CD14-positive monocyte (primary cell): ENCODE data around the gene TMEM37. TPM values are rescaled to one million over a fixed set of nuclear protein-coding genes. Genes with fewer than 3 reads are reported as not detected.

Source experiments
- DNase-seq, 3 donors: peaks; one replicate each; pipeline ENCODE4 v3.0.0-alpha.2; 2011 to 2022
- H2AFZ ChIP-seq: 2 replicates; pipeline ENCODE4 v1.6.0; 2012; ENCODE audit warnings: mild to moderate bottlenecking, low read depth, low read length, inconsistent platforms; ENCODE audit not compliant: insufficient read depth, poor library complexity, severe bottlenecking
- H3K27ac ChIP-seq, 2 donors: 1 replicate in 1 of 2; 2 replicates in 1 of 2; pipeline ENCODE4 v1.5.1; 2012 to 2013; ENCODE audit warnings: low read length in 2 of 2, control low read depth in 1 of 2, inconsistent platforms in 1 of 2, low read depth in 1 of 2, mild to moderate bottlenecking in 1 of 2
- H3K27me3 ChIP-seq, 2 donors: one replicate each; pipeline versions ENCODE4 v1.6.0 to v1.6.1; 2011 to 2013; ENCODE audit warnings: low read length in 2 of 2; ENCODE audit not compliant: control insufficient read depth in 2 of 2, insufficient read depth in 2 of 2
- H3K36me3 ChIP-seq, 2 donors: replicated peaks in 1 of 2; 1 replicate in 1 of 2; 2 replicates in 1 of 2; pipeline versions ENCODE4 v1.5.1 to v1.6.1; 2012 to 2013; ENCODE audit warnings: low read length in 2 of 2, control low read depth in 1 of 2, inconsistent platforms in 1 of 2, mild to moderate bottlenecking in 1 of 2; ENCODE audit not compliant: insufficient read depth in 2 of 2, control insufficient read depth in 1 of 2
- H3K4me1 ChIP-seq, 2 donors: 1 replicate in 1 of 2; 2 replicates in 1 of 2; pipeline versions ENCODE4 v1.5.1 to v1.6.1; 2012 to 2013; ENCODE audit warnings: low read length in 2 of 2, control low read depth in 1 of 2, inconsistent platforms in 1 of 2, mild to moderate bottlenecking in 1 of 2, moderate library complexity in 1 of 2; ENCODE audit not compliant: insufficient read depth in 2 of 2, control insufficient read depth in 1 of 2
- H3K4me2 ChIP-seq: replicated peaks from 2 replicates; pipeline ENCODE3; 2012; ENCODE audit warnings: low read length, moderate library complexity, mild to moderate bottlenecking; ENCODE audit not compliant: poor library complexity, severe bottlenecking; ENCODE audit errors: extremely low read depth
- H3K4me3 ChIP-seq, 3 experiments: fragments of 200-600 bp in 1 of 3; sonication (generic) in 1 of 3; replicated peaks in 1 of 3; 1 replicate in 2 of 3; 2 replicates in 1 of 3; pipeline ENCODE4 v1.5.1; 2011 to 2013; ENCODE audit warnings: low read length in 3 of 3, mild to moderate bottlenecking in 3 of 3, control low read depth in 2 of 3, low read depth in 2 of 3, inconsistent platforms in 1 of 3, moderate library complexity in 1 of 3
- H3K79me2 ChIP-seq: 2 replicates; pipeline ENCODE4 v1.6.0; 2012; ENCODE audit warnings: mild to moderate bottlenecking, control low read depth, inconsistent platforms, low read length, moderate library complexity; ENCODE audit not compliant: insufficient read depth
- H3K9ac ChIP-seq: 2 replicates; pipeline ENCODE4 v1.6.0; 2017; ENCODE audit warnings: low read length, mild to moderate bottlenecking; ENCODE audit not compliant: insufficient read depth, poor library complexity, severe bottlenecking
- H3K9me3 ChIP-seq, 2 donors: replicated peaks in 1 of 2; 1 replicate in 1 of 2; 2 replicates in 1 of 2; pipeline versions ENCODE4 v1.5.1 to v1.6.1; 2012 to 2013; ENCODE audit warnings: low read length in 2 of 2, control low read depth in 1 of 2; ENCODE audit not compliant: control insufficient read depth in 1 of 2, insufficient read depth in 1 of 2
- H4K20me1 ChIP-seq: 2 replicates; pipeline ENCODE4 v1.6.0; 2012; ENCODE audit warnings: mild to moderate bottlenecking, low read length, control low read depth, moderate library complexity; ENCODE audit not compliant: insufficient read depth
- H3K27ac Mint-ChIP-seq, 7 donors: one replicate each; pipeline ENCODE4 v1.8.0; 2020; ENCODE audit warnings: mild to moderate bottlenecking in 7 of 7, mixed read lengths in 7 of 7, moderate library complexity in 6 of 7, inconsistent platforms in 2 of 7
- H3K27me3 Mint-ChIP-seq, 3 donors: one replicate each; pipeline ENCODE4 v1.8.0; 2021 to 2022; ENCODE audit warnings: low read depth in 3 of 3, mild to moderate bottlenecking in 3 of 3, mixed read lengths in 3 of 3, moderate library complexity in 3 of 3, inconsistent platforms in 1 of 3
- H3K36me3 Mint-ChIP-seq, 2 donors: one replicate each; pipeline ENCODE4 v1.8.0; 2020; ENCODE audit warnings: mixed read lengths in 2 of 2, inconsistent platforms in 1 of 2, mild to moderate bottlenecking in 1 of 2
- H3K4me1 Mint-ChIP-seq: one replicate; pipeline ENCODE4 v1.8.0; 2020; ENCODE audit warnings: mild to moderate bottlenecking, mixed read lengths
- H3K4me3 Mint-ChIP-seq, 2 donors: one replicate each; pipeline ENCODE4 v1.8.0; 2020; ENCODE audit warnings: mild to moderate bottlenecking in 2 of 2, mixed read lengths in 2 of 2, moderate library complexity in 1 of 2
- H3K9me3 Mint-ChIP-seq, 7 donors: one replicate each; pipeline ENCODE4 v1.8.0; 2020 to 2022; ENCODE audit warnings: mixed read lengths in 7 of 7, mild to moderate bottlenecking in 6 of 7, moderate library complexity in 6 of 7, inconsistent platforms in 2 of 7
- WGBS: methylation state at CpG from one replicate; pipeline ENCODE4 v1.1.5; 2013; ENCODE audit warnings: missing lambda C conversion rate; ENCODE audit not compliant: insufficient coverage; 5-methylcytosine and 5-hydroxymethylcytosine counted together
- intact Hi-C, 2 donors: fragments of 100-400 bp; cut with micrococcal nuclease; formaldehyde crosslinking; loops; one replicate each; pipeline versions ENCODE4 v1.15.0 to v1.15.1; 2023
- polyA plus RNA-seq, 3 donors: library from polyadenylated mRNA; depleted of rRNA in 1 of 3; unstranded in 2 of 3; stranded (reverse) in 1 of 3; fragments of 300-500 nt in 2 of 3; fragments of >200 nt in 1 of 3; fragmentation: Illumina TruSeq in 2 of 3; gene quantifications; 1 replicate in 2 of 3; 2 replicates in 1 of 3; pipeline ENCODE4 v1.2.3, GENCODE V29; 2012 to 2021
- TF ChIP-seq, protein P1 (sequence below): fragments of 200-600 bp; IDR thresholded peaks from one replicate; pipeline ENCODE4 v1.8.0; 2022; ENCODE audit warnings: antibody characterized with exemption, mild to moderate bottlenecking

TMEM37 gene
- polyA plus RNA-seq, 3 donors = not detected

DNA sequence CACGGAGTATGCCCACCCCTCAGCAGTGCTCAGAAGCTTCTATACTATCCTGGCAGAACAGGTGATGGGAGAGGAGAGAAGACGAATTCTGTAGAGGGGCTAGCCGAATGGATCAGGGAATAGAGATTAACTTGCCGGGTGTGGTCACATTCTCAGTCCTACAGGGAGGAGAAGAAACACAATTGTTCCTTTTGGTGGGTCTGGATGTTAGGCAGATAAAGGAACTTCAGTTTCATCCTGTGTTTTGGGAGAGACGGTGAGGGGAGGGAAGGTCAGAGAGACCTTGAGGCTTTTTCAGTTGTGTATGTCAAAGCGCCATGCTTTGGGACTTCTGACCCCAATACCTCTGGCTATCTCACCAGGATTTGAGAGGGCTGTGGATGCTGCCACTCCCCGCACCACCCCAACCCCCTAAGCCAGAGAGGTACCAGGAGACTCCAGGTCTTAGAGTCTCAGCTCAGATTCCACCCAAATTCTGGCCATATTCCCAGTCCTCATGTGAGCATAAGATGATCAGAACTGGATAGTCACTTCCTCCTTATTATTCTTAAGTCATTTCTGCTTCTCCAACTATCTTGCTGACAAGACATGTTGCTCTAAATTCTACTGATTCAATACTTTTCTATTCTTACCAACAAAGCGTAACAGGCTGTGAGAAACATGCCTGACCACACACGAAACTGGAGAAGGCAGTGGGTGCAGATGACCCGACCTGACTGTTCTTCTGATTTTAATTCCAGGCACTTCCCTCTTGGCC is 2.3 kb upstream of the TMEM37 start:
- Histone ChIP-seq H3K36me3 (no peaks in the 10 kb centered on the region), H2AFZ (no peak overlapping the region), H3K9ac (no peak overlapping the region), H3K4me2 (no peak overlapping the region), H3K79me2 (no peaks in the 10 kb centered on the region), H3K27me3 (peaks cover 13 to 49% of the 10 kb centered on the region in 2 donors), H3K9me3 (peaks cover 0 to 5% of the 10 kb centered on the region in 2 donors), H4K20me1 (no peaks in the 10 kb centered on the region), H3K4me1 (peaks cover 11 to 23% of the 10 kb centered on the region in 2 donors), H3K27ac (no peak overlapping the region), H3K4me3 (no peak overlapping the region)
- Mint-ChIP-seq H3K4me3 (peak overlapping the region in 1 of 2 donors; percentile 31), H3K4me1 (peaks cover 19% of the 10 kb centered on the region), H3K27ac (no peak overlapping the region), H3K9me3 (peaks cover 0 to 11% (median 8%) of the 10 kb centered on the region in 7 donors), H3K36me3 (peaks cover 0 to 3% of the 10 kb centered on the region in 2 donors), H3K27me3 (peaks cover 46 to 74% (median 59%) of the 10 kb centered on the region in 3 donors)
- no peak for DNase-seq
- TF ChIP-seq, protein P1, sequence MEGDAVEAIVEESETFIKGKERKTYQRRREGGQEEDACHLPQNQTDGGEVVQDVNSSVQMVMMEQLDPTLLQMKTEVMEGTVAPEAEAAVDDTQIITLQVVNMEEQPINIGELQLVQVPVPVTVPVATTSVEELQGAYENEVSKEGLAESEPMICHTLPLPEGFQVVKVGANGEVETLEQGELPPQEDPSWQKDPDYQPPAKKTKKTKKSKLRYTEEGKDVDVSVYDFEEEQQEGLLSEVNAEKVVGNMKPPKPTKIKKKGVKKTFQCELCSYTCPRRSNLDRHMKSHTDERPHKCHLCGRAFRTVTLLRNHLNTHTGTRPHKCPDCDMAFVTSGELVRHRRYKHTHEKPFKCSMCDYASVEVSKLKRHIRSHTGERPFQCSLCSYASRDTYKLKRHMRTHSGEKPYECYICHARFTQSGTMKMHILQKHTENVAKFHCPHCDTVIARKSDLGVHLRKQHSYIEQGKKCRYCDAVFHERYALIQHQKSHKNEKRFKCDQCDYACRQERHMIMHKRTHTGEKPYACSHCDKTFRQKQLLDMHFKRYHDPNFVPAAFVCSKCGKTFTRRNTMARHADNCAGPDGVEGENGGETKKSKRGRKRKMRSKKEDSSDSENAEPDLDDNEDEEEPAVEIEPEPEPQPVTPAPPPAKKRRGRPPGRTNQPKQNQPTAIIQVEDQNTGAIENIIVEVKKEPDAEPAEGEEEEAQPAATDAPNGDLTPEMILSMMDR = no peak
- 87% methylated on average over 7 of the region's 10 CpGs for WGBS
- intact Hi-C loops = no loop called here

- no peak overlapping the region for H3K27ac Mint-ChIP-seq
- Histone ChIP-seq H3K9me3 (peaks cover 0 to 5% of the 10 kb centered on the region in 2 donors), H3K79me2 (no peaks in the 10 kb centered on the region), H3K27me3 (peaks cover 13 to 52% of the 10 kb centered on the region in 2 donors), H4K20me1 (no peaks in the 10 kb centered on the region), H3K4me2 (no peak overlapping the region), H2AFZ (no peak overlapping the region), H3K4me3 (no peak overlapping the region), H3K36me3 (no peaks in the 10 kb centered on the region), H3K9ac (no peak overlapping the region), H3K27ac (no peak overlapping the region), H3K4me1 (peaks cover 11 to 23% of the 10 kb centered on the region in 2 donors)
- H3K4me1 Mint-ChIP-seq = peaks cover 19% of the 10 kb centered on the region
- peaks cover 0 to 3% of the 10 kb centered on the region in 2 donors for H3K36me3 Mint-ChIP-seq
- TF ChIP-seq, protein P1 = no peak
- H3K4me3 Mint-ChIP-seq = peak overlapping the region in 1 of 2 donors; percentile 51
- H3K9me3 Mint-ChIP-seq = peaks cover 0 to 11% (median 8%) of the 10 kb centered on the region in 7 donors
- WGBS = 95% methylated on average over 4 of the region's 5 CpGs
- intact Hi-C loops = no loop called here
- DNase-seq = no peak
- H3K27me3 Mint-ChIP-seq = peaks cover 46 to 71% (median 61%) of the 10 kb centered on the region in 3 donors
Measured at GRCh38 chr2:119430023-119430498, 1.6 kb upstream of the TMEM37 start.
